Measurements from ENCODE around the gene TMEM59.

Gene TMEM59

DNA sequence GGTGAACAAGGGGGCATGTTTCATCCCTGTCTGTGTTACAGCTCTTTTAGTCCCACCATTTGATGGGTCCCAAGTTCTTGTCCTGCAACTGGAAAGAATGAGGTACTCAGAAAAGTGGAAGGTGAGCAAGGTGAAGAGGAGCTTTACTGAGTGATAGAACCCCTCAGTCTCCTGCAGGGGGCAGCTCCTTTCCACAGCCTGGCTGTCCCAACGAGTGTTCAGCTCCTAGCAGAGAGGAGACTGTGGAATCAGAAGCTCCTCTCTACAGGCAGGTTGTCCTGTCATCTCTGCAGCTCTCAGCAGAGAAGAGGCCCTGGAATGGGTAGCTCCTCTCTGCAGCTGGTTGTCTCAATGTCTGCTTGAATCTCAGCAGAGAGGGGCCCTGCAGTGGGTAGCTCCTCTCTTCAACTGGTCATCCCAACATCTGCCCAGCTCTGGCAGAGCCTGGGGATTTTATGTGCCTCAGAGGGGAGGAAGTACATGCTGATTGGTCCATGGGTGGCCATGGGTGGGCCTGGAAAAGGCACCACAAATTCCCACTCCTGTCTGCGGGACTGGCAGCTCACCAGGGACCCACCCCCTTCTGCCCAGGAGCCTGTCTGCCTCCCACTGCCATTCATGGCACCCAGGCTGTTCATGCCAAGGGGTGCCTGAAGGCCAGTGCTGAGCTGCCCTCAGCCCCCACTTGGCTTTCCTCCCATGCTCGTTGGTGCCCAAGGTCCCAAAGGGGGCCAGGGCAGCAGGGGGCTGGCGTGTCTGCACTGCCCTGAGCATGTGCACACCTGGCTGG, 60.7 kb downstream of the TMEM59 start:
- TF ChIP-seq MYC (IDR thresholded peaks at IDR 0.05; ENCODE audit: low read depth, low read length) (no peak), POLR2A (IDR thresholded peaks at IDR 0.05; ENCODE audit: extremely low read depth, insufficient read length) (no peak)
- TF ChIP-seq, protein P1, sequence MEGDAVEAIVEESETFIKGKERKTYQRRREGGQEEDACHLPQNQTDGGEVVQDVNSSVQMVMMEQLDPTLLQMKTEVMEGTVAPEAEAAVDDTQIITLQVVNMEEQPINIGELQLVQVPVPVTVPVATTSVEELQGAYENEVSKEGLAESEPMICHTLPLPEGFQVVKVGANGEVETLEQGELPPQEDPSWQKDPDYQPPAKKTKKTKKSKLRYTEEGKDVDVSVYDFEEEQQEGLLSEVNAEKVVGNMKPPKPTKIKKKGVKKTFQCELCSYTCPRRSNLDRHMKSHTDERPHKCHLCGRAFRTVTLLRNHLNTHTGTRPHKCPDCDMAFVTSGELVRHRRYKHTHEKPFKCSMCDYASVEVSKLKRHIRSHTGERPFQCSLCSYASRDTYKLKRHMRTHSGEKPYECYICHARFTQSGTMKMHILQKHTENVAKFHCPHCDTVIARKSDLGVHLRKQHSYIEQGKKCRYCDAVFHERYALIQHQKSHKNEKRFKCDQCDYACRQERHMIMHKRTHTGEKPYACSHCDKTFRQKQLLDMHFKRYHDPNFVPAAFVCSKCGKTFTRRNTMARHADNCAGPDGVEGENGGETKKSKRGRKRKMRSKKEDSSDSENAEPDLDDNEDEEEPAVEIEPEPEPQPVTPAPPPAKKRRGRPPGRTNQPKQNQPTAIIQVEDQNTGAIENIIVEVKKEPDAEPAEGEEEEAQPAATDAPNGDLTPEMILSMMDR (IDR thresholded peaks at IDR 0.05; ENCODE audit: low read depth, low read length), result no peak
- TF ChIP-seq, protein P2, sequence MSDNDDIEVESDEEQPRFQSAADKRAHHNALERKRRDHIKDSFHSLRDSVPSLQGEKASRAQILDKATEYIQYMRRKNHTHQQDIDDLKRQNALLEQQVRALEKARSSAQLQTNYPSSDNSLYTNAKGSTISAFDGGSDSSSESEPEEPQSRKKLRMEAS (IDR thresholded peaks at IDR 0.05; ENCODE audit: low read depth, low read length), result no peak
- DNase-seq (ENCODE audit: low read depth), result no peak
- H3K4me3 ChIP-seq (ENCODE audit: low read depth, low read length), result no peak overlapping the region

DNA sequence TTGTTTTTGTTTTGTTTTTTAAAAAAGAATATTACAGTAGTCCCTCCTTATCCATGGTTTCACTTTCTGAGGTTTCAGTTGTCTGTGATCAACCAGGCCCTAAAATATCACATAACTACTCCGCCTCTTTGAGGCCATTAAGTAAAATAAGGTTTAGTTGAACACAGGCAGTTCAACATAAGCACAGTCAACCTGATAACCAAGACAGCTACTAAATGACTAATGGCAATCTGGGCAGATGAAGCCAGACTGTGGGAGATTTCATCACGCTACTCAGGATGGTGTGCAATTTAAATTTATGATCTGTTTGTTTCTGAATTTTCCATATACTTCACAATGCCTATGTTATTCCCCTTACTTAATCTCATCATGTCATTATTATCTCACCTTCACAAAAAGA, 65.1 kb downstream of the TMEM59 start:
- no peak for DNase-seq (ENCODE audit: low read depth)
- no peak for TF ChIP-seq POLR2A (IDR thresholded peaks at IDR 0.05; ENCODE audit: extremely low read depth, insufficient read length)
- TF ChIP-seq, protein P1 (IDR thresholded peaks at IDR 0.05; ENCODE audit: low read depth, low read length), result no peak
- TF ChIP-seq MYC (IDR thresholded peaks at IDR 0.05; ENCODE audit: low read depth, low read length), result no peak
- TF ChIP-seq, protein P2 (IDR thresholded peaks at IDR 0.05; ENCODE audit: low read depth, low read length), result no peak
- H3K4me3 ChIP-seq (ENCODE audit: low read depth, low read length), result no peak overlapping the region

DNA sequence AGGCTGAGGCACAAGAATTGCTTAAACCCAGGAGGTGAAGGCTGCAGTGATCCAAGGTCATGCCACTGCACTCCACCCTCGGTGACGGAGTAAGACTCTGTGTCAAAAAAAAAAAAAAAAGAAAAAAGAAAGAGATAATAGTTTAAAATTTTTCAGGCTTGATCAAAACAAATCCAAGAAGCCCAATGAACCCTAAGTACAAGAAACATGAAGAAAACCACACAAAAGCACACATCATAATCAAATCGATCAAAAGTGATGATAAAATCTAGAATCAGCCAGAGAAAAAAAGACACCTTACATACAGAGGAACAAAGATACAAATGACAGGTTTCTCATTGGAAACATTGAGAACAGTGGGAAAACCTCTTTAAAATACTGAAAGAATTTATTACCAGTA, 66.5 kb downstream of the TMEM59 start:
- no peak overlapping the region for H3K4me3 ChIP-seq (ENCODE audit: low read depth, low read length)
- TF ChIP-seq MYC (IDR thresholded peaks at IDR 0.05; ENCODE audit: low read depth, low read length) (no peak), POLR2A (IDR thresholded peaks at IDR 0.05; ENCODE audit: extremely low read depth, insufficient read length) (no peak)
- TF ChIP-seq, protein P1 (IDR thresholded peaks at IDR 0.05; ENCODE audit: low read depth, low read length), result no peak
- TF ChIP-seq, protein P2 (IDR thresholded peaks at IDR 0.05; ENCODE audit: low read depth, low read length), result no peak
- no peak for DNase-seq (ENCODE audit: low read depth)

DNA sequence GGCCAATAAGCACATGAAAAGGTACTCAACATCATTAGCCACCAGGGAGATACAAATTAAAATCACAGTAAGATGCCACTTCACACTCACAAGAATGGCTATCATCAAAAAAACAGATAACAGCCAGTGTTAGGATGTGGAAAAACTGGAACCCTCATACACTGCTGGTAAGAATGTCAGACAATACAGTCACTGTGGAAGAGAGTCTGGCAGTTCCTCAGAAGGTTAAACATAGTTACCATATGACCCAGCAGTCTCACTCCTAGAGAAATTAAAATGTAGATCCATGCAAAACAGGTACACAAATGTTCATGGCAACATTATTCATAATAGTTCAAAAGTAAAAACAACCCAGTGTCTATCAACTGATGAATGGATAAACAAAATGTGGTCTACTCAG, 68.3 kb downstream of the TMEM59 start:
- H3K4me3 ChIP-seq (ENCODE audit: low read depth, low read length), result no peak overlapping the region
- DNase-seq (ENCODE audit: low read depth), result no peak
- TF ChIP-seq POLR2A (IDR thresholded peaks at IDR 0.05; ENCODE audit: extremely low read depth, insufficient read length) (no peak), MYC (IDR thresholded peaks at IDR 0.05; ENCODE audit: low read depth, low read length) (no peak)
- TF ChIP-seq, protein P1 (IDR thresholded peaks at IDR 0.05; ENCODE audit: low read depth, low read length), result no peak
- TF ChIP-seq, protein P2 (IDR thresholded peaks at IDR 0.05; ENCODE audit: low read depth, low read length), result no peak

DNA sequence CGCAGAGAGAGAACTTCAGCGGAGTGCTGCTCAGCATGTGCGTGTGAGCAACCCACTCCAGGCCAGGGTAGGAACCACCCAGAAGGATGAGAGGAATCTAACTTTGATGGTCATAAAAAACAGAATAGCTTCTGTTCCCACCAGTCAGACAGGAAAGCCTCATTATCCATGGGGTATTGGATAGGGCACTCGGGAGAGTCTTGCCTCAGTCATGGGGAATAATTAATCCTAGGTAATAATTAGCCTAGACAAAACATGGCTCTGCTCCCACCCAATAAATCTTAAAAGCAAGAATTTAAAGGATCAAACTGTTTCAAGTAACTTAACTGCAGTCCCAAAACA, 70.3 kb downstream of the TMEM59 start:
- no peak overlapping the region for H3K4me3 ChIP-seq (ENCODE audit: low read depth, low read length)
- no peak for DNase-seq (ENCODE audit: low read depth)
- TF ChIP-seq, protein P2 (IDR thresholded peaks at IDR 0.05; ENCODE audit: low read depth, low read length), result no peak
- TF ChIP-seq, protein P1 (IDR thresholded peaks at IDR 0.05; ENCODE audit: low read depth, low read length), result no peak
- TF ChIP-seq POLR2A (IDR thresholded peaks at IDR 0.05; ENCODE audit: extremely low read depth, insufficient read length) (no peak), MYC (IDR thresholded peaks at IDR 0.05; ENCODE audit: low read depth, low read length) (no peak)

All from NB4 (cell line).